ENCODE measurements around the gene GMCL2. TPM values are rescaled to one million over a fixed set of nuclear protein-coding genes. Genes with fewer than 3 reads are reported as not detected.
"Not testable (repeated sequence)": the region's sequence is repeated elsewhere in the genome, so short reads cannot be mapped to it uniquely, and the experiment has no call there.

The GMCL2 gene
- total RNA-seq, 2 donors from 2014 or later, result not detected

DNA sequence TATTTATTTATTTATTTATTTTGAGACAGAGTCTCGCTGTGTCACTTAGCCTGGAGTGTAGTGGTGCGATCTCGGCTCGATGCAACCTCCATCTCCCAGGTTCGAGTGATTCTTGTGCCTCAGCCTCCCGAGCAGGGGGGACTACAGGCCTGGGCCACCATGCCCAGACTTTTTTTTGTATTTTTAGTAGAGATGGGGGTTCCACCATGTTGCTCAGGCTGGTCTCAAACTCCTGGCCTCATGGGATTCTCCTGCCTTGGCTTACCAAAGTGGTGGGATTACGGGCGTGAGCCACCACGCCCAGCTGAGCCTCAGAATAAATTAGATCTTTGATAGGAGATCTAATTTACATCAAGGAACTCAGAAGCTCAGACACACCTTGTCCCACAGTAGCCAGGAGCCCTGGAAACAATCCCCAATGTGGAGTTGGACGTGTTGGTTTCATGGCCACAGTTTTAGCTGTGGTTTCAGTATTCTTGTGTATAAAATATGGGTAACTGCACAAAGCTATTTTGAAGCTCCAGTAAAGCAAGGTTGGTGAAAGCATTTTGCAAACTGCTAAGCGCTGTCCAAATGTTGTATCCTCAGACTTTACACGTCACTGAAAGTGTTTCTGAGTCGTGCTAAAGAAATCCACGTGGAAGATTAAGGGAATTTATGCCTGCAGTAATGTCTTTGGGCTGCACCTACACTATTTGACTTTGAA is 14.2 kb upstream of the GMCL2 start:
- Histone ChIP-seq H3K27me3 (no peaks in the 10 kb centered on the region), H3K27ac (no peak overlapping the region), H3K4me3 (no peak overlapping the region), H3K9me3 (no peaks in the 10 kb centered on the region), H3K36me3 (replicated peaks in 1 of 2; ENCODE audit: insufficient read depth in 1 of 2, low read depth in 2 of 2) (no peaks in the 10 kb centered on the region), H3K4me1 (peaks cover 10% of the 10 kb centered on the region)
- no peak for TF ChIP-seq POLR2A (IDR thresholded peaks at IDR 0.05)
- TF ChIP-seq CTCF (IDR thresholded peaks at IDR 0.05), result no peak
- ATAC-seq (no peak), DNase-seq (no peak)
- WGBS, 2 donors, result 83 to 85% methylated on average over 11 to 14 of the region's 14 CpGs
- intact Hi-C loops (cut with DNase I), result loop anchor here (10.0 kb wide), 1 partner anchor 77 kb away; no protein-coding TSS in a partner anchor

DNA sequence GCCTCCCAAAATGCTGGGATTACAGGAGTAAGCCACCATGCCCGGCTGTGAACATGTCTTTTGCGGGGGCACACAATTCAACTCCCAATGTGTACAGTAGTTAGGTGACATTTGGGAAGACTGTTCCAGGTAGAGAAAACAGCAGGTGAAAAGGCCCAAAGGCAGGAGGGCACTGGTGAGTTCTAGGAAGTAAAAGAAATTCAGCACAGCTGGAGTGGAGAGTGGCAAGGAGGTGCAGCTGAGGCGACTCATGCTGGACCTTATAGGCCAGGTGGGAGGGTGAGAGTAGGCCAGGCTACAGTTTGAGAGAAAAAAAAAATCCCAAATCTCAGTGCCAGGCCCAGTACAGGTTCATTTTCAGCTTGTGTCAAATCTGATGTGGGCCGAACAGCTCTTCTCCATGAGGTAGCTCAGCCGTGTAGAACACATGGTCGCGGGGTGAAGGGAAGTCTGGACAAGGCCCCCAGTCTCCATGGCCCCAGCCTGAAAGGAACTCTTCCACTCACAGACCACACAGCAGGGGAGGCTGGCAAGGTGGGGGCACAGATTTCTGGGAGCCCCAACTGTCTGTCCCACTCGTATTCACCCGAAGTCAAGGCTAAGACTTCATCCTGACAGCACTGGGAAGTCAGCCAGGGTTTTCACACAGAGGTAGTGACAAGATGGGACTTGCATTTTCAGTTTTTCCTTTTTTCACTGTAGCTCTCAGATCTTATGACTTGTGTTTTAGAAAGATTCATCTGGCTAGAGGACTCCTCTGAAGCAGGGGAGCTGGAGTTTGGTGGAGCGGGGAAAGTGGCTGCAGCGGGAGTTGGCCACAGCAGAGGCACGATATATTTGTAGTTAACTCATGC is 12.6 kb upstream of the GMCL2 start:
- DNase-seq (no peak), ATAC-seq (no peak)
- H3K36me3 ChIP-seq (replicated peaks in 1 of 2; ENCODE audit: insufficient read depth in 1 of 2, low read depth in 2 of 2), result no peaks in the 10 kb centered on the region
- 77 to 78% methylated on average over 12 of the region's 12 CpGs for WGBS, 2 donors
- H3K9me3 ChIP-seq, result no peaks in the 10 kb centered on the region
- no peaks in the 10 kb centered on the region for H3K4me1 ChIP-seq
- H3K4me3 ChIP-seq, result no peak overlapping the region
- intact Hi-C loops (cut with DNase I), result loop anchor here (10.0 kb wide), 1 partner anchor 75 kb away; no protein-coding TSS in a partner anchor
- no peak overlapping the region for H3K27ac ChIP-seq
- no peaks in the 10 kb centered on the region for H3K27me3 ChIP-seq
- TF ChIP-seq POLR2A (IDR thresholded peaks at IDR 0.05) (no peak), CTCF (IDR thresholded peaks at IDR 0.05) (no peak)

GRCh38 chr5:178198706-178199105 is 11.5 kb upstream of the GMCL2 start:
- DNase-seq (no peak), ATAC-seq (no peak)
- no peak overlapping the region for H3K4me3 ChIP-seq
- WGBS, 2 donors, result 75 to 85% methylated on average over 11 of the region's 11 CpGs
- TF ChIP-seq POLR2A (IDR thresholded peaks at IDR 0.05) (no peak), CTCF (IDR thresholded peaks at IDR 0.05) (no peak)
- H3K9me3 ChIP-seq, result no peaks in the 10 kb centered on the region
- H3K27me3 ChIP-seq, result no peaks in the 10 kb centered on the region
- H3K36me3 ChIP-seq (replicated peaks in 1 of 2; ENCODE audit: insufficient read depth in 1 of 2, low read depth in 2 of 2), result no peaks in the 10 kb centered on the region
- intact Hi-C loops (cut with DNase I), result no loop called here
- no peaks in the 10 kb centered on the region for H3K4me1 ChIP-seq
- no peak overlapping the region for H3K27ac ChIP-seq

DNA sequence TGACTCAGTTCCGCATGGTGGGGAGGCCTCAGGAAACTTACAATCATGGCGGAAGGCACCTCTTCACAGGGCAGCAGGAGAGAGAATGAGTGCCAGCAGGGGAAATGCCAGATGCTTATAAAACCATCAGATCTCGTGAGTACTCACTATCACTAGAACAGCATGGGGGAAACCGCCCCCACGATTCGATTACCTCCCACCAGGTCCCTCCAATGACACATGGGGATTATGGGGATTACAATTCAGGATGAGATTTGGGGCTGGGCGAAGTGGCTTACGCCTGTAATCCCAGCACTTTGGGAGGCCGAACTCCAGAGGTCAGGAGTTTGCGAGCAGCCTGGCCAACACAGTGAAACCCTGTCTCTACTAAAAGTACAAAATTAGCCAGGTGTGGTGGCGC is 11.0 kb upstream of the GMCL2 start:
- H3K4me3 ChIP-seq; H3K27me3 ChIP-seq; DNase-seq; H3K36me3 ChIP-seq (replicated peaks in 1 of 2; ENCODE audit: insufficient read depth in 1 of 2, low read depth in 2 of 2); intact Hi-C loops (cut with DNase I); H3K9me3 ChIP-seq; H3K27ac ChIP-seq; ATAC-seq; H3K4me1 ChIP-seq: not testable (repeated sequence)
- WGBS, 2 donors, result 72 to 76% methylated on average over 10 to 11 of the region's 11 CpGs

GRCh38 chr5:178196986-178197385 is 9.8 kb upstream of the GMCL2 start:
- H3K9me3 ChIP-seq, result no peaks in the 10 kb centered on the region
- H3K27me3 ChIP-seq, result peaks cover 0 to 3% of the 10 kb centered on the region in 2 donors
- H3K4me3 ChIP-seq, result no peak overlapping the region
- no peaks in the 10 kb centered on the region for H3K4me1 ChIP-seq
- no peaks in the 10 kb centered on the region for H3K36me3 ChIP-seq (replicated peaks in 1 of 2; ENCODE audit: insufficient read depth in 1 of 2, low read depth in 2 of 2)
- peak in 1 of 4 donors; percentile 28 for DNase-seq
- TF ChIP-seq POLR2A (IDR thresholded peaks at IDR 0.05) (no peak), CTCF (IDR thresholded peaks at IDR 0.05) (peak in 5 of 7 experiments; percentile 21 to 35 (median 28))
- ATAC-seq, result no peak
- 69 to 72% methylated on average over 7 to 8 of the region's 8 CpGs for WGBS, 2 donors
- H3K27ac ChIP-seq, result no peak overlapping the region
- intact Hi-C loops (cut with DNase I), result no loop called here
